ENCODE measurements around the gene TMEM86B. TPM values are rescaled to one million over a fixed set of nuclear protein-coding genes. Genes with fewer than 3 reads are reported as not detected.
A peak's percentile ranks its signal among the peaks of the same experiment; 100 is the strongest.

Gene TMEM86B
- total RNA-seq, 1 donor from 2014 or later = 4.3 TPM

- Histone ChIP-seq H3K27me3 (no peaks in the 10 kb centered on the region), H3K4me1 (no peaks in the 10 kb centered on the region), H3K27ac (no peak overlapping the region), H3K36me3 (peaks cover 93% of the 10 kb centered on the region), H3K9me3 (no peaks in the 10 kb centered on the region), H3K4me3 (no peak overlapping the region)
- DNase-seq = no peak
- intact Hi-C loops (cut with DNase I) = no loop called here
- TF ChIP-seq, protein P1, sequence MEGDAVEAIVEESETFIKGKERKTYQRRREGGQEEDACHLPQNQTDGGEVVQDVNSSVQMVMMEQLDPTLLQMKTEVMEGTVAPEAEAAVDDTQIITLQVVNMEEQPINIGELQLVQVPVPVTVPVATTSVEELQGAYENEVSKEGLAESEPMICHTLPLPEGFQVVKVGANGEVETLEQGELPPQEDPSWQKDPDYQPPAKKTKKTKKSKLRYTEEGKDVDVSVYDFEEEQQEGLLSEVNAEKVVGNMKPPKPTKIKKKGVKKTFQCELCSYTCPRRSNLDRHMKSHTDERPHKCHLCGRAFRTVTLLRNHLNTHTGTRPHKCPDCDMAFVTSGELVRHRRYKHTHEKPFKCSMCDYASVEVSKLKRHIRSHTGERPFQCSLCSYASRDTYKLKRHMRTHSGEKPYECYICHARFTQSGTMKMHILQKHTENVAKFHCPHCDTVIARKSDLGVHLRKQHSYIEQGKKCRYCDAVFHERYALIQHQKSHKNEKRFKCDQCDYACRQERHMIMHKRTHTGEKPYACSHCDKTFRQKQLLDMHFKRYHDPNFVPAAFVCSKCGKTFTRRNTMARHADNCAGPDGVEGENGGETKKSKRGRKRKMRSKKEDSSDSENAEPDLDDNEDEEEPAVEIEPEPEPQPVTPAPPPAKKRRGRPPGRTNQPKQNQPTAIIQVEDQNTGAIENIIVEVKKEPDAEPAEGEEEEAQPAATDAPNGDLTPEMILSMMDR (IDR thresholded peaks at IDR 0.05) = no peak
- no peak for ATAC-seq
Observed at GRCh38 chr19:55238030-55238429, 9.5 kb upstream of the TMEM86B start.

GRCh38 chr19:55232986-55233385 lies 4.4 kb upstream of the TMEM86B start:
- Histone ChIP-seq H3K27ac (no peak overlapping the region), H3K9me3 (no peaks in the 10 kb centered on the region), H3K4me1 (no peaks in the 10 kb centered on the region), H3K4me3 (no peak overlapping the region), H3K36me3 (peaks cover 87% of the 10 kb centered on the region), H3K27me3 (no peaks in the 10 kb centered on the region)
- TF ChIP-seq, protein P1 (IDR thresholded peaks at IDR 0.05) = no peak
- ATAC-seq (no peak), DNase-seq (no peak)
- intact Hi-C loops (cut with DNase I) = no loop called here

DNA sequence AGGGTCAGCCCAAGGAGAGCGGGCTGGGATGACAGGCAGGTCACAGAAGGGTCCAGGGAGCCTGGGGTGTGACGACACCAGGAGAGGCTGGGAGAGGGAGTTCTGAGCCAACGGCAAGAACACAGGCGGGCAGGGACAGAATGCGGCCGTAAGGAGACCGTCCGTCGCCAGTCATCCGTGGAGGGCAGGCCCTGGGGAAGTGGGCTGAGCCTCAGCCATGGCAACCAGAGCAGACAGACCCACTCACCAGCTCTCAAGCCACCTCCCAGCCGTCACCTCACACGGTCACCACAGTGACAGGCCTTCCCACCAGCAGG lies 3.7 kb upstream of the TMEM86B start:
- Histone ChIP-seq H3K27ac (no peak overlapping the region), H3K4me1 (no peaks in the 10 kb centered on the region), H3K27me3 (no peaks in the 10 kb centered on the region), H3K36me3 (peaks cover 87% of the 10 kb centered on the region), H3K4me3 (no peak overlapping the region), H3K9me3 (no peaks in the 10 kb centered on the region)
- intact Hi-C loops (cut with DNase I) = no loop called here
- ATAC-seq = no peak
- TF ChIP-seq, protein P1 (IDR thresholded peaks at IDR 0.05) = no peak
- no peak for DNase-seq

GRCh38 chr19:55231391-55232285 lies 3.1 kb upstream of the TMEM86B start:
- Histone ChIP-seq H3K4me1 (no peaks in the 10 kb centered on the region), H3K9me3 (no peaks in the 10 kb centered on the region), H3K27me3 (no peaks in the 10 kb centered on the region), H3K36me3 (peaks cover 85% of the 10 kb centered on the region), H3K27ac (no peak overlapping the region), H3K4me3 (no peak overlapping the region)
- ATAC-seq (no peak), DNase-seq (no peak)
- intact Hi-C loops (cut with DNase I) = no loop called here
- TF ChIP-seq, protein P1 (IDR thresholded peaks at IDR 0.05) = no peak

- Histone ChIP-seq H3K9me3 (no peaks in the 10 kb centered on the region), H3K27ac (no peak overlapping the region), H3K27me3 (no peaks in the 10 kb centered on the region), H3K4me1 (no peaks in the 10 kb centered on the region), H3K36me3 (peaks cover 77% of the 10 kb centered on the region), H3K4me3 (no peak overlapping the region)
- TF ChIP-seq, protein P1 (IDR thresholded peaks at IDR 0.05) = no peak
- intact Hi-C loops (cut with DNase I) = no loop called here
- ATAC-seq (no peak), DNase-seq (peak; percentile 60)
Observed at GRCh38 chr19:55230780-55231179, 2.2 kb upstream of the TMEM86B start.
